Suprapubic skin (tissue), 4 donors: ENCODE measurements around the gene TM9SF4. TPM values are rescaled to one million over a fixed set of nuclear protein-coding genes. Genes with fewer than 3 reads are reported as not detected.

ENCODE experiments used
- DNase-seq, 2 donors: peaks; one replicate each; pipeline ENCODE4 v3.0.0-alpha.2; 2019; ENCODE audit warnings: low spot score in 2 of 2
- H3K27ac ChIP-seq: fragments of 200-600 bp; sonication (generic); one replicate; pipeline ENCODE4 v1.5.1; 2019
- H3K27me3 ChIP-seq: fragments of 200-600 bp; sonication (generic); one replicate; pipeline ENCODE4 v1.5.1; 2019
- H3K36me3 ChIP-seq: fragments of 200-600 bp; sonication (generic); one replicate; pipeline ENCODE4 v1.5.1; 2019
- H3K4me1 ChIP-seq: fragments of 200-600 bp; sonication (generic); one replicate; pipeline ENCODE4 v1.5.1; 2019
- H3K4me3 ChIP-seq: fragments of 200-600 bp; sonication (generic); one replicate; pipeline ENCODE4 v1.5.1; 2019; ENCODE audit warnings: mild to moderate bottlenecking
- H3K9me3 ChIP-seq: fragments of 200-600 bp; sonication (generic); one replicate; pipeline ENCODE4 v1.5.1; 2019
- EP300 ChIP-seq: sonication (generic); formaldehyde crosslinking; IDR thresholded peaks from one replicate; pipeline ENCODE4 v1.6.1; 2017; ENCODE audit warnings: antibody characterized with exemption
- POLR2A ChIP-seq, 2 donors: fragments of 450-650 bp; IDR thresholded peaks; one replicate each; pipeline ENCODE4 v1.6.1; 2017; ENCODE audit warnings: antibody characterized with exemption in 2 of 2, mild to moderate bottlenecking in 2 of 2, moderate library complexity in 2 of 2
- POLR2AphosphoS5 ChIP-seq, 3 donors: sonication (generic); formaldehyde crosslinking; IDR thresholded peaks; one replicate each; pipeline ENCODE4 v1.6.1; 2017; ENCODE audit warnings: antibody characterized with exemption in 3 of 3
- WGBS: methylation state at CpG from one replicate; pipeline ENCODE4 v1.1.5; 2018; 5-methylcytosine and 5-hydroxymethylcytosine counted together
- total RNA-seq, 4 donors: library from RNA; depleted of rRNA; stranded (reverse); fragments of >200 nt; gene quantifications; one replicate each; pipeline ENCODE4 v1.1.0, GENCODE V29; 2016
- TF ChIP-seq, protein P1 (sequence below), 2 donors: fragments of 200-600 bp in 1 of 2; fragments of 450-650 bp in 1 of 2; sonication (generic) in 1 of 2; IDR thresholded peaks; one replicate each; pipeline ENCODE4 v1.5.1; 2016 to 2019; ENCODE audit warnings: antibody characterized with exemption in 2 of 2, mild to moderate bottlenecking in 1 of 2, moderate library complexity in 1 of 2

TM9SF4 gene
- total RNA-seq, 4 donors from 2014 or later = 45.5 to 54.9 (median 51.6) TPM

DNA sequence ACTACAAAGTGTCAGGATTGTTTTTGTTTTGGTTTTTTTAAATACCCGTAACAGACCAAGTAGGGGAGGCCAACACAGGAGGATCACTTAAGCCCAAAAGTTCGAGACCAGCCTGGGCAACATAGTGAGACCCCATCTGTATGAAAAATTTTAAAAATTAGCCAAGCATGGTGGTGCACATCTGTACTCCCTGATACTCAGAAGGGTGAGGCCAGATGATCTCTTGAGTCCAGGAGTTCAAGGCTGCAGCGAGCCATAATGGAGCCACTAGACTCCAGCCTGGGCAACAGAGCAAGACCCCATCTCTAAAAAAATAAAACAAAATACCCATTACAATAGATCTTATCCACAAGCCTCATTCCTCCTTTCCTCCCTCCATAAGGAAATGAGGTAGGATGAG, 28.7 kb upstream of the TM9SF4 start:
- DNase-seq = no peak
- no peak overlapping the region for H3K27ac ChIP-seq
- WGBS = 60% methylated on average over 3 of the region's 3 CpGs
- H3K9me3 ChIP-seq = no peaks in the 10 kb centered on the region
- no peak overlapping the region for H3K4me3 ChIP-seq
- no peaks in the 10 kb centered on the region for H3K36me3 ChIP-seq
- TF ChIP-seq, protein P1, sequence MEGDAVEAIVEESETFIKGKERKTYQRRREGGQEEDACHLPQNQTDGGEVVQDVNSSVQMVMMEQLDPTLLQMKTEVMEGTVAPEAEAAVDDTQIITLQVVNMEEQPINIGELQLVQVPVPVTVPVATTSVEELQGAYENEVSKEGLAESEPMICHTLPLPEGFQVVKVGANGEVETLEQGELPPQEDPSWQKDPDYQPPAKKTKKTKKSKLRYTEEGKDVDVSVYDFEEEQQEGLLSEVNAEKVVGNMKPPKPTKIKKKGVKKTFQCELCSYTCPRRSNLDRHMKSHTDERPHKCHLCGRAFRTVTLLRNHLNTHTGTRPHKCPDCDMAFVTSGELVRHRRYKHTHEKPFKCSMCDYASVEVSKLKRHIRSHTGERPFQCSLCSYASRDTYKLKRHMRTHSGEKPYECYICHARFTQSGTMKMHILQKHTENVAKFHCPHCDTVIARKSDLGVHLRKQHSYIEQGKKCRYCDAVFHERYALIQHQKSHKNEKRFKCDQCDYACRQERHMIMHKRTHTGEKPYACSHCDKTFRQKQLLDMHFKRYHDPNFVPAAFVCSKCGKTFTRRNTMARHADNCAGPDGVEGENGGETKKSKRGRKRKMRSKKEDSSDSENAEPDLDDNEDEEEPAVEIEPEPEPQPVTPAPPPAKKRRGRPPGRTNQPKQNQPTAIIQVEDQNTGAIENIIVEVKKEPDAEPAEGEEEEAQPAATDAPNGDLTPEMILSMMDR (IDR thresholded peaks at IDR 0.05) = no peak
- no peak for TF ChIP-seq POLR2A (IDR thresholded peaks at IDR 0.05)
- no peak for TF ChIP-seq POLR2AphosphoS5 (IDR thresholded peaks at IDR 0.05)
- TF ChIP-seq EP300 = no peak
- no peaks in the 10 kb centered on the region for H3K4me1 ChIP-seq
- H3K27me3 ChIP-seq = peaks cover 7% of the 10 kb centered on the region

DNA sequence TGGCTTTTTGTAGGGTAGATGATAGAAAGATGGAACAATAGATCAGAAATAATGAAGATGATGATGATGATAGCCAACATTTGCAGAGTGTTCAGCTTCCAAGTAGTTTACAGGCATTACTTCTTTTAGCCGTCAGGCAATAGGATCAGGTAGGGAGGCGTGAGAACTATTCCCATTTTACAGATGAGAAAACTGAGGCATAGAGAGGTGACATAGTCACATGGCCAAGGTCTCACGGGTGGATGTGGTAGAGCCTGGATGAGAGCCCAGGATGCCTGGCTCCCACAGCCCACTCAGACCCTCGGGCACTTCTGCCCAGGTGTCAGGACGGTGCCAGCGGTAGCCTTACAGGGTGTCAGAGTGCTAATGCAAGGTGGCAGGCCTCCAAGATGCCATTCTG, 26.0 kb upstream of the TM9SF4 start:
- H3K27ac ChIP-seq = no peak overlapping the region
- peaks cover 7% of the 10 kb centered on the region for H3K27me3 ChIP-seq
- no peak overlapping the region for H3K4me3 ChIP-seq
- 85% methylated on average over 6 of the region's 6 CpGs for WGBS
- DNase-seq = no peak
- H3K36me3 ChIP-seq = no peaks in the 10 kb centered on the region
- TF ChIP-seq POLR2AphosphoS5 (IDR thresholded peaks at IDR 0.05) = no peak
- no peak for TF ChIP-seq POLR2A (IDR thresholded peaks at IDR 0.05)
- TF ChIP-seq, protein P1 (IDR thresholded peaks at IDR 0.05) = no peak
- TF ChIP-seq EP300 = no peak
- no peaks in the 10 kb centered on the region for H3K4me1 ChIP-seq
- H3K9me3 ChIP-seq = no peaks in the 10 kb centered on the region

DNA sequence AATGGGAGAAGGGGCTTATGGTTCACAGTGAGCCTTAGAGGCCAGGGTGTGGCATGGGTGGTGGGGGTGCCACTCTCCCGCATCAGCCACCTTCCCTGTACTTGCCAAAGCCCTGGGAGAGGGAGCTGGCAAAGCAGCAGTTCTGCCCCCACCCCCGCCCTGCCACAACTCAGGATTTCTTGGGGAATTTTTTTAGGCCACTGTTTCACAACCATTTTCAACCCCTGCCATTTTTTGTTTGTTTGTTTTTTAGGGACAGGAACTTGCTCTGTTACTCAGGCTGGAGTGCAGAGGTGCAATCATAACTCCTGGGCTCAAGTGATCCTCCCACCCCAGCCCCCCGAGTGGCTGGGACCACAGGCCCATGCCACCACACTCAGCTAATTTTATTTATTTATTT, 22.4 kb upstream of the TM9SF4 start:
- TF ChIP-seq POLR2AphosphoS5 (IDR thresholded peaks at IDR 0.05) = no peak
- TF ChIP-seq, protein P1 (IDR thresholded peaks at IDR 0.05) = no peak
- TF ChIP-seq POLR2A (IDR thresholded peaks at IDR 0.05) = no peak
- TF ChIP-seq EP300 = no peak
- no peaks in the 10 kb centered on the region for H3K9me3 ChIP-seq
- no peak overlapping the region for H3K4me3 ChIP-seq
- peaks cover 7% of the 10 kb centered on the region for H3K27me3 ChIP-seq
- 84% methylated on average over 2 of the region's 3 CpGs for WGBS
- H3K4me1 ChIP-seq = no peaks in the 10 kb centered on the region
- no peak for DNase-seq
- no peak overlapping the region for H3K27ac ChIP-seq
- H3K36me3 ChIP-seq = no peaks in the 10 kb centered on the region

DNA sequence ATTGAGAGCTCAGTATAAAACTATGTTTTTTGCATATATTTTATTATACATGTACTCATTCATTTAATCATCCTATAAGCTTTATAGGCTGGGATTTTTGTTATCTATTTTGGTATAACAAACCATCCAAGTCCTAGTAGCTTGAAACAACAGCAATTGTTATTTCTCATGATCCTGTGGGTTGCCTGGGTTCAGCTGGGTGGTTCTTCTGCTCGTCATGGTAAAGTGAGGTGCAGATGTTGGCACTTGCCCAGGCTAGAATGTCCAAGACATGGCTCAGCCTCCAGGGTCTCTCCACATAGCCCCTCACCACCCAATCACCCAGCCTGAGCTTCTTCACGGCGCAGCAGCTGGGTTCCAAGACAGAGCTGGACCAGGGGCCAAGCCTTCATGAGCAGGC, 20.8 kb upstream of the TM9SF4 start:
- Histone ChIP-seq H3K4me3 (no peak overlapping the region), H3K27ac (no peak overlapping the region), H3K27me3 (no peaks in the 10 kb centered on the region), H3K4me1 (no peaks in the 10 kb centered on the region), H3K36me3 (no peaks in the 10 kb centered on the region), H3K9me3 (no peaks in the 10 kb centered on the region)
- no peak for DNase-seq
- WGBS = 95% methylated on average over 3 of the region's 3 CpGs
- TF ChIP-seq, protein P1 (IDR thresholded peaks at IDR 0.05) = no peak
- TF ChIP-seq POLR2AphosphoS5 (IDR thresholded peaks at IDR 0.05) (no peak), POLR2A (IDR thresholded peaks at IDR 0.05) (no peak), EP300 (no peak)

GRCh38 chr20:32089637-32090362, 19.7 kb upstream of the TM9SF4 start:
- no peaks in the 10 kb centered on the region for H3K4me1 ChIP-seq
- TF ChIP-seq, protein P1 (IDR thresholded peaks at IDR 0.05) = no peak
- TF ChIP-seq POLR2AphosphoS5 (IDR thresholded peaks at IDR 0.05) = no peak
- no peak for TF ChIP-seq POLR2A (IDR thresholded peaks at IDR 0.05)
- TF ChIP-seq EP300 = no peak
- H3K4me3 ChIP-seq = no peak overlapping the region
- WGBS = 67% methylated on average over 5 of the region's 5 CpGs
- no peaks in the 10 kb centered on the region for H3K27me3 ChIP-seq
- no peak for DNase-seq
- no peaks in the 10 kb centered on the region for H3K9me3 ChIP-seq
- H3K36me3 ChIP-seq = no peaks in the 10 kb centered on the region
- no peak overlapping the region for H3K27ac ChIP-seq
